BJ (cell line): ENCODE measurements around the gene GMPS. TPM values are rescaled to one million over a fixed set of nuclear protein-coding genes. Genes with fewer than 3 reads are reported as not detected.

Experiments
- CTCF ChIA-PET: fragments of 350-600 bp; formaldehyde crosslinking; extraction: SDS; loops from one replicate; lab custom pipeline; 2021; ENCODE audit warnings: antibody characterized with exemption, inconsistent platforms; lab: Yijun Ruan, JAX
- POLR2A ChIA-PET: fragments of 300-600 bp; sonication (Branson Sonifier 250); formaldehyde crosslinking; extraction: SDS; loops from one replicate; lab custom pipeline; 2021; ENCODE audit warnings: antibody characterized with exemption; lab: Charles Lee
- DNase-seq: peaks from one replicate; pipeline ENCODE4 v3.0.0-alpha.2; 2011; ENCODE audit warnings: low read depth
- H3K27me3 ChIP-seq: 2 replicates; pipeline ENCODE4 v1.6.0; 2011; ENCODE audit warnings: low read length; ENCODE audit not compliant: control insufficient read depth, insufficient read depth
- H3K36me3 ChIP-seq: 2 replicates; pipeline ENCODE4 v1.5.1; 2011; ENCODE audit warnings: low read length; ENCODE audit not compliant: control insufficient read depth, insufficient read depth
- H3K4me3 ChIP-seq: 2 replicates; pipeline ENCODE4 v1.5.1; 2011; ENCODE audit warnings: low read depth, mild to moderate bottlenecking, control low read depth, low read length
- CTCF ChIP-seq: IDR thresholded peaks from 2 replicates; pipeline ENCODE4 v1.5.1; 2011; ENCODE audit warnings: low read depth, mild to moderate bottlenecking, control low read depth, inconsistent platforms, low read length, moderate library complexity; ENCODE audit not compliant: insufficient read depth
- polyA plus RNA-seq: library from polyadenylated mRNA; depleted of rRNA; stranded (reverse); fragments of >200 nt; gene quantifications from 2 replicates; pipeline ENCODE4 v1.2.3, GENCODE V29; 2011

The GMPS gene
- polyA plus RNA-seq, 1 experiment, result 13.6 TPM

- H3K36me3 ChIP-seq, result no peaks in the 10 kb centered on the region
- H3K4me3 ChIP-seq, result peak overlapping the region; percentile 34
- no peaks in the 10 kb centered on the region for H3K27me3 ChIP-seq
- ChIA-PET POLR2A (interaction anchor here (0.6 kb wide), 2 partner anchors 604 to 736 kb away, joined by 3 to 11 read pairs; no protein-coding TSS in a partner anchor), CTCF (interaction anchor here (0.7 to 1.2 kb wide), 3 partner anchors 8 to 103 kb away, joined by 3 read pairs; no protein-coding TSS in a partner anchor)
- DNase-seq, result no peak
- TF ChIP-seq CTCF, result no peak
Measured at GRCh38 chr3:155869691-155870090, 759 bp upstream of the GMPS start.

- DNase-seq, result no peak
- ChIA-PET POLR2A (interaction anchor here (0.6 kb wide), 1 partner anchor 620 kb away, joined by 3 read pairs; no protein-coding TSS in a partner anchor), CTCF (interaction anchor here (0.7 kb wide), 1 partner anchor 18 kb away, joined by 3 read pairs; no protein-coding TSS in a partner anchor)
- no peak for TF ChIP-seq CTCF
- no peaks in the 10 kb centered on the region for H3K27me3 ChIP-seq
- H3K36me3 ChIP-seq, result no peaks in the 10 kb centered on the region
- H3K4me3 ChIP-seq, result peak overlapping the region; percentile 99
Measured at GRCh38 chr3:155870945-155871745, 695 bp downstream of the GMPS start.

GRCh38 chr3:155871746-155872158, 1.3 kb downstream of the GMPS start:
- H3K27me3 ChIP-seq, result no peaks in the 10 kb centered on the region
- POLR2A ChIA-PET, result interaction anchor here (0.6 kb wide), 1 partner anchor 619 kb away, joined by 3 read pairs; no protein-coding TSS in a partner anchor
- H3K36me3 ChIP-seq, result no peaks in the 10 kb centered on the region
- CTCF ChIA-PET, result interaction anchor here (0.7 kb wide), 2 partner anchors 18 to 66 kb away, joined by 3 read pairs; partner anchors contain the start of gene C3orf33
- peak overlapping the region; percentile 99 for H3K4me3 ChIP-seq
- no peak for TF ChIP-seq CTCF
- DNase-seq, result no peak

GRCh38 chr3:155872904-155873646, 2.6 kb downstream of the GMPS start:
- TF ChIP-seq CTCF, result no peak
- CTCF ChIA-PET, result no interaction called here
- POLR2A ChIA-PET, result no interaction called here

GRCh38 chr3:155876037-155876436, 5.6 kb downstream of the GMPS start:
- TF ChIP-seq CTCF, result no peak
- Histone ChIP-seq H3K4me3 (no peak overlapping the region), H3K36me3 (no peaks in the 10 kb centered on the region), H3K27me3 (no peaks in the 10 kb centered on the region)
- no peak for DNase-seq
- ChIA-PET POLR2A (no interaction called here), CTCF (interaction anchor here (1.0 kb wide), 1 partner anchor 70 kb away, joined by 3 read pairs; the partner anchor contains the start of gene C3orf33)

More at GRCh38 chr3:155872904-155873646, 2.6 kb downstream of the GMPS start:
- no peak overlapping the region for H3K4me3 ChIP-seq
- no peak for DNase-seq
- no peaks in the 10 kb centered on the region for H3K27me3 ChIP-seq
- no peaks in the 10 kb centered on the region for H3K36me3 ChIP-seq
